T-cell (primary cell): ENCODE measurements around the gene CDK9. TPM values are rescaled to one million over a fixed set of nuclear protein-coding genes. Genes with fewer than 3 reads are reported as not detected.

Experiments used
- ATAC-seq, 4 experiments: fragments of 200-7000 bp in 3 of 4; fragments of 150-1000 bp in 1 of 4; cut with Tn5 transposase; replicated peaks in 1 of 4; 1 replicate in 3 of 4; 2 replicates in 1 of 4; pipeline ENCODE4 v1.10.0; 2021; ENCODE audit warnings: moderate library complexity in 3 of 4, mild to moderate bottlenecking in 2 of 4, moderate number of reproducible peaks in 1 of 4
- CTCF ChIA-PET, 2 donors: fragments of 300-600 bp; sonication (Branson Sonifier 250); formaldehyde crosslinking; loops; one replicate each; lab custom pipeline; 2022; ENCODE audit warnings: antibody characterized with exemption in 2 of 2; lab: Charles Lee
- POLR2A ChIA-PET, 2 donors: fragments of 300-600 bp; sonication (Branson Sonifier 250); formaldehyde crosslinking; loops; one replicate each; lab custom pipeline; 2022; ENCODE audit warnings: antibody characterized with exemption in 2 of 2; lab: Charles Lee
- DNase-seq, 35 experiments: peaks; one replicate each; pipeline versions ENCODE4 v3.0.0 to v3.0.0-alpha.2; 2013 to 2023
- H3K27ac ChIP-seq: one replicate; pipeline ENCODE4 v1.5.1; 2013; ENCODE audit warnings: low read length
- H3K27me3 ChIP-seq, 2 experiments: replicated peaks in 1 of 2; 1 replicate in 1 of 2; 2 replicates in 1 of 2; pipeline versions ENCODE4 v1.6.1 to v1.7.0; 2013; ENCODE audit warnings: low read length in 1 of 2, mixed read lengths in 1 of 2; ENCODE audit not compliant: control insufficient read depth in 2 of 2, insufficient read depth in 2 of 2; ENCODE audit errors: extremely low read depth in 1 of 2
- H3K36me3 ChIP-seq, 2 donors: 1 replicate in 1 of 2; 2 replicates in 1 of 2; pipeline versions ENCODE4 v1.6.1 to v1.7.0; 2013; ENCODE audit warnings: low read length in 1 of 2; ENCODE audit not compliant: control insufficient read depth in 2 of 2, insufficient read depth in 1 of 2; ENCODE audit errors: extremely low read depth in 1 of 2
- H3K4me1 ChIP-seq, 2 experiments: 1 replicate in 1 of 2; 2 replicates in 1 of 2; pipeline versions ENCODE4 v1.6.1 to v1.7.0; 2013; ENCODE audit warnings: low read length in 2 of 2, mixed read lengths in 1 of 2; ENCODE audit not compliant: insufficient read depth in 2 of 2, control insufficient read depth in 1 of 2; ENCODE audit errors: extremely low read depth in 1 of 2
- H3K4me3 ChIP-seq, 2 donors: 1 replicate in 1 of 2; 2 replicates in 1 of 2; pipeline versions ENCODE4 v1.5.1 to v1.7.0; 2013; ENCODE audit warnings: mild to moderate bottlenecking in 2 of 2, low read length in 1 of 2, moderate library complexity in 1 of 2; ENCODE audit not compliant: control insufficient read depth in 1 of 2; ENCODE audit errors: extremely low read depth in 1 of 2
- H3K9me3 ChIP-seq: 2 replicates; pipeline ENCODE4 v1.7.0; 2013
- H3K27ac Mint-ChIP-seq, 2 donors: one replicate each; pipeline ENCODE4 v1.8.0; 2020 to 2021; ENCODE audit warnings: mild to moderate bottlenecking in 2 of 2, mixed read lengths in 2 of 2
- H3K27me3 Mint-ChIP-seq, 2 donors: one replicate each; pipeline ENCODE4 v1.8.0; 2021 to 2022; ENCODE audit warnings: mixed read lengths in 2 of 2
- H3K36me3 Mint-ChIP-seq: one replicate; pipeline ENCODE4 v1.8.0; 2021; ENCODE audit warnings: mixed read lengths
- H3K4me1 Mint-ChIP-seq, 3 donors: one replicate each; pipeline ENCODE4 v1.8.0; 2020 to 2022; ENCODE audit warnings: mixed read lengths in 3 of 3, mild to moderate bottlenecking in 1 of 3
- H3K4me3 Mint-ChIP-seq, 3 donors: one replicate each; pipeline ENCODE4 v1.8.0; 2020 to 2022; ENCODE audit warnings: mild to moderate bottlenecking in 3 of 3, mixed read lengths in 3 of 3, moderate library complexity in 3 of 3
- H3K9me3 Mint-ChIP-seq, 3 donors: one replicate each; pipeline ENCODE4 v1.8.0; 2020 to 2022; ENCODE audit warnings: mixed read lengths in 3 of 3
- WGBS: methylation state at CpG from one replicate; pipeline ENCODE4 v1.1.5; 2013; ENCODE audit warnings: missing lambda C conversion rate; ENCODE audit not compliant: insufficient coverage; 5-methylcytosine and 5-hydroxymethylcytosine counted together
- total RNA-seq, 35 experiments: library from RNA in 6 of 35; stranded (reverse) in 6 of 35; fragments of 120-200 nt in 1 of 35; gene quantifications; one replicate each; pipeline versions ENCODE4 v1.2.1 to v1.2.4 and lab custom pipeline; 2013 to 2026

The CDK9 gene
- total RNA-seq, 5 donors from 2014 or later (not counting 1 experiment from before 2014, with no cell fraction given): 108 to 159 (median 147) TPM

DNA sequence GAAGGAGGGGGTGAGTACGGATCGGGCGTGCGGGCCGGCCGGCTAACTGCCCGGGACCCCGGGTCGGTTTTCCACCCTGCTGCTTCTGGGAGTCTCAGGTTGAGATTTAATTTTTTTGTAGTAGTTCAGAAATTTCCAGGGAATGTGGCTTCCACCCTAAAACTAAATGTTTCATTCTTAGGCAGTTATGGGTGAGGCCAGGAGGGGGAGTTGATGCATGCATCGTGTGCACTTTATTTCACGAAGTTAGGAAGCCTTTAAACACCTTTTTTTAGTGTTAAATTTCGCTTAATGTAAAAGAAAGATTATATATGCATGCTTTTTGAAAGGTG is 905 bp downstream of the CDK9 start:
- H3K9me3 ChIP-seq: no peaks in the 10 kb centered on the region
- DNase-seq (peak in 2 of 35 experiments; percentile 24 to 54), ATAC-seq (no peak)
- H3K9me3 Mint-ChIP-seq: no peaks in the 10 kb centered on the region
- H3K27me3 Mint-ChIP-seq: no peaks in the 10 kb centered on the region
- peak overlapping the region; percentile 61 for H3K27ac ChIP-seq
- H3K27ac Mint-ChIP-seq: peak overlapping the region; percentile 87 to 89
- WGBS: no CpG with 5 or more reads among the region's 12 CpGs
- peaks cover 56 to 65% (median 59%) of the 10 kb centered on the region in 3 donors for H3K4me1 Mint-ChIP-seq
- H3K4me3 Mint-ChIP-seq: peak overlapping the region; percentile 86 to 91 (median 88)
- H3K4me1 ChIP-seq: peaks cover 21 to 71% of the 10 kb centered on the region in 2 experiments
- H3K4me3 ChIP-seq: peak overlapping the region; percentile 75 to 93
- POLR2A ChIA-PET: no interaction called here
- H3K36me3 ChIP-seq: peaks cover 12 to 42% of the 10 kb centered on the region in 2 donors
- H3K27me3 ChIP-seq: no peaks in the 10 kb centered on the region
- H3K36me3 Mint-ChIP-seq: peaks cover 22% of the 10 kb centered on the region
- CTCF ChIA-PET: interaction anchor here in 1 of 2 donors (0.6 kb wide), 2 partner anchors 10 to 83 kb away, joined by 3 read pairs; no protein-coding TSS in a partner anchor

DNA sequence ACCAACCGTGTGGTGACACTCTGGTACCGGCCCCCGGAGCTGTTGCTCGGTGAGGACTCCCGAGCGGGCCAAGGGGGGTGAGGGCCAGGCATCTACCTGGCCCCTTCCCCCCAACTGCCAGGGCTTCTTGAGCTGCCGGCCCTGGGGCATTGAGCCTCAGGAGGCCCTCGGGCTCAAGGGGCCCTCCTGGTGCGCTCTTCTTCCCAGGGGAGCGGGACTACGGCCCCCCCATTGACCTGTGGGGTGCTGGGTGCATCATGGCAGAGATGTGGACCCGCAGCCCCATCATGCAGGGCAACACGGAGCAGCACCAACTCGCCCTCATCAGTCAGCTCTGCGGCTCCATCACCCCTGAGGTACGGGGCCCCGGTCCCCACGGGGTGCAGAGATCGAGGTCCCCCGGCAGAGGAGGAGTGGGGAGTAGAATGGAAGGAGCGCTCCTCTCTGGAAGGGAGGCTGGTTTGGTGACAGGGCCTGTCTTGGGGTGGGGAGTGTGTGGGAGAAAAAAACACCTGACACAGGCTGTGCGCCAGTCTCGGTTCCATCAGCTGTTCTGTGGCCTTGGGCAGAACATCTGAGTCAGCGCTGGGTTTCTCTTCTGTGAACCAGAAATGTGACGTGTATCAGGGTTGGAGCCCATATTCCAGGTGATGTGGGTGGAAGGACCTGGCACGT is 2.6 kb downstream of the CDK9 start:
- peaks cover 43 to 55% (median 48%) of the 10 kb centered on the region in 3 donors for H3K4me1 Mint-ChIP-seq
- peaks cover 14 to 51% of the 10 kb centered on the region in 2 donors for H3K36me3 ChIP-seq
- no peak overlapping the region for H3K4me3 Mint-ChIP-seq
- H3K4me3 ChIP-seq: no peak overlapping the region
- H3K9me3 ChIP-seq: no peaks in the 10 kb centered on the region
- POLR2A ChIA-PET: no interaction called here
- H3K4me1 ChIP-seq: peaks cover 16 to 54% of the 10 kb centered on the region in 2 experiments
- no peaks in the 10 kb centered on the region for H3K27me3 Mint-ChIP-seq
- CTCF ChIA-PET: interaction anchor here in 1 of 2 donors (0.7 kb wide), 1 partner anchor 82 kb away, joined by 5 read pairs; no protein-coding TSS in a partner anchor
- 75% methylated on average over 13 of the region's 26 CpGs for WGBS
- peaks cover 26% of the 10 kb centered on the region for H3K36me3 Mint-ChIP-seq
- H3K27ac Mint-ChIP-seq: no peak overlapping the region
- ATAC-seq (no peak), DNase-seq (no peak)
- H3K9me3 Mint-ChIP-seq: no peaks in the 10 kb centered on the region
- H3K27ac ChIP-seq: no peak overlapping the region
- H3K27me3 ChIP-seq: no peaks in the 10 kb centered on the region

DNA sequence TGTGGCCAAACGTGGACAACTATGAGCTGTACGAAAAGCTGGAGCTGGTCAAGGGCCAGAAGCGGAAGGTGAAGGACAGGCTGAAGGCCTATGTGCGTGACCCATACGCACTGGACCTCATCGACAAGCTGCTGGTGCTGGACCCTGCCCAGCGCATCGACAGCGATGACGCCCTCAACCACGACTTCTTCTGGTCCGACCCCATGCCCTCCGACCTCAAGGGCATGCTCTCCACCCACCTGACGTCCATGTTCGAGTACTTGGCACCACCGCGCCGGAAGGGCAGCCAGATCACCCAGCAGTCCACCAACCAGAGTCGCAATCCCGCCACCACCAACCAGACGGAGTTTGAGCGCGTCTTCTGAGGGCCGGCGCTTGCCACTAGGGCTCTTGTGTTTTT is 3.3 kb downstream of the CDK9 start:
- Histone ChIP-seq H3K27ac (no peak overlapping the region), H3K4me3 (no peak overlapping the region), H3K9me3 (no peaks in the 10 kb centered on the region), H3K4me1 (peaks cover 12 to 47% of the 10 kb centered on the region in 2 experiments), H3K36me3 (peaks cover 14 to 54% of the 10 kb centered on the region in 2 donors), H3K27me3 (no peaks in the 10 kb centered on the region)
- Mint-ChIP-seq H3K9me3 (no peaks in the 10 kb centered on the region), H3K4me1 (peaks cover 36 to 48% (median 41%) of the 10 kb centered on the region in 3 donors), H3K4me3 (peak overlapping the region in 1 of 3 donors; percentile 5), H3K36me3 (peaks cover 26% of the 10 kb centered on the region), H3K27ac (no peak overlapping the region), H3K27me3 (no peaks in the 10 kb centered on the region)
- ATAC-seq: no peak
- DNase-seq: no peak
- CTCF ChIA-PET: interaction anchor here in 1 of 2 donors (0.6 kb wide), 2 partner anchors 16 to 81 kb away, joined by 3 to 7 read pairs; no protein-coding TSS in a partner anchor
- 90% methylated on average over 21 of the region's 25 CpGs for WGBS
- POLR2A ChIA-PET: no interaction called here

DNA sequence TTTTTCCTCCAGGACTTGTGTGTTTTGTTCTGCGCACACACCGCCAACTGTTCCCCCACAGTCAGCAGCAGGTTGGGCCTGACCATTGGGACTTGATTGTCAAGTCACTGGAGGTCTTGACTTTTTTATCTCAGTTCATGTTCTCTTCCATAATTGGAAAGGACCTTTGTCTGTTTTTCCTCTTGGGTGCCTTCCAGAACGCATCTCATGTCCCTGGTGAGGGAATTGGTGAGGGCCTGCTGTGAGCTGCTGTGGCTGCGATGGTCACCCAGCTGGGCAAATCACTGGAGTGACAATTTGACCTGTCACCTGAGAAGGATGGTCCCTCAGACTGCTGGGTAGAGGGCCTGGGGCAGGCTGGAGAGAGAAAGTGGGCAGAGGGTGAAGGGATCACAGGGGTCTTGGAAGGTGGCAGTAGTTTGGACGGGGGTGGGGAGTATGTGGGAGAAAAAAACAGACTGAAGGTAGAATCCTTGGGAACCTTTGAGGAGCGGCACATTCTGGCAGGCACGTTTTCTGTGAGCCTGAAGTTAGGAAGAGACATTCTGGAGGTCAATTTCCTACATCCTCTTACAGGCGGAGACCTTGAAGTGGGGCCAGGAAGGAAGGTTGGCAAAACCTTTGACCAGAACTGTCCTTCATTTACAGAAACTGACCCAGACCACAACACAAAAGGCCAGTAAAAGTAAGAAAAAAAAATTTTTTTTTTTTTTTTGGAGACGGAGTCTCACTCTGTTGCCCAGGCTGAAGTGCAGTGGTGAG is 4.4 kb downstream of the CDK9 start:
- CTCF ChIA-PET: no interaction called here

DNA sequence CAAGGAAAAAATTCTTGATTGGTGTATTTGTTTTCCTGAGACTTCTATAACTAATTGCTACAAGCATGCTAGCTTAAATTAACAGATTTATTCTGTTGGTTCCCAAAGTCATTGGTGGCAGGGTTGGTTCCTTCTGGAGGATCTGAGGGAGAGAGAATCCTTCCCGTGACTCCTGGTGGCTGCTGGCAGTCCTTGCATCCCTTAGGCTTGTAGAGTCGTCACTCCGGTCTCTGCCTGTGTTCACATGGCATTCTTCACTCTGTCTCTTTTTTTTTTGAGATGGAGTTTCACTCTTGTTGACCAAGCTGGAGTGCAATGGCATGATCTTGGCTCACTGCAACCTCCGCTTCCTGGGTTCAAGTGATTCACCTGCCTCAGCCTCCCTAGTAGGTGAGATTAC is 5.3 kb downstream of the CDK9 start:
- Mint-ChIP-seq H3K36me3 (peaks cover 26% of the 10 kb centered on the region), H3K4me3 (peak overlapping the region in 1 of 3 donors; percentile 17), H3K9me3 (no peaks in the 10 kb centered on the region), H3K4me1 (peaks cover 30 to 45% (median 38%) of the 10 kb centered on the region in 3 donors), H3K27me3 (no peaks in the 10 kb centered on the region), H3K27ac (no peak overlapping the region)
- no peak overlapping the region for H3K4me3 ChIP-seq
- H3K4me1 ChIP-seq: peaks cover 5 to 44% of the 10 kb centered on the region in 2 experiments
- ChIA-PET POLR2A (no interaction called here), CTCF (no interaction called here)
- H3K36me3 ChIP-seq: peaks cover 14 to 58% of the 10 kb centered on the region in 2 donors
- no peaks in the 10 kb centered on the region for H3K9me3 ChIP-seq
- DNase-seq: no peak
- 100% methylated on average over 1 of the region's 4 CpGs for WGBS
- no peak for ATAC-seq
- H3K27me3 ChIP-seq: no peaks in the 10 kb centered on the region
- H3K27ac ChIP-seq: no peak overlapping the region

More for the DNA sequence above, 4.4 kb downstream of the CDK9 start:
- peaks cover 28 to 40% (median 34%) of the 10 kb centered on the region in 3 donors for H3K4me1 Mint-ChIP-seq
- 100% methylated on average over 3 of the region's 9 CpGs for WGBS
- H3K9me3 Mint-ChIP-seq: no peaks in the 10 kb centered on the region
- H3K4me3 ChIP-seq: no peak overlapping the region
- no peak overlapping the region for H3K4me3 Mint-ChIP-seq
- H3K36me3 ChIP-seq: peaks cover 14 to 58% of the 10 kb centered on the region in 2 donors
- ATAC-seq: no peak
- H3K27me3 Mint-ChIP-seq: no peaks in the 10 kb centered on the region
- H3K4me1 ChIP-seq: peaks cover 5 to 39% of the 10 kb centered on the region in 2 experiments
- no peaks in the 10 kb centered on the region for H3K27me3 ChIP-seq
- peak overlapping the region in 1 of 2 donors; percentile 72 for H3K27ac Mint-ChIP-seq
- POLR2A ChIA-PET: no interaction called here
- H3K36me3 Mint-ChIP-seq: peaks cover 26% of the 10 kb centered on the region
- DNase-seq: no peak
- H3K9me3 ChIP-seq: no peaks in the 10 kb centered on the region
- H3K27ac ChIP-seq: no peak overlapping the region

DNA sequence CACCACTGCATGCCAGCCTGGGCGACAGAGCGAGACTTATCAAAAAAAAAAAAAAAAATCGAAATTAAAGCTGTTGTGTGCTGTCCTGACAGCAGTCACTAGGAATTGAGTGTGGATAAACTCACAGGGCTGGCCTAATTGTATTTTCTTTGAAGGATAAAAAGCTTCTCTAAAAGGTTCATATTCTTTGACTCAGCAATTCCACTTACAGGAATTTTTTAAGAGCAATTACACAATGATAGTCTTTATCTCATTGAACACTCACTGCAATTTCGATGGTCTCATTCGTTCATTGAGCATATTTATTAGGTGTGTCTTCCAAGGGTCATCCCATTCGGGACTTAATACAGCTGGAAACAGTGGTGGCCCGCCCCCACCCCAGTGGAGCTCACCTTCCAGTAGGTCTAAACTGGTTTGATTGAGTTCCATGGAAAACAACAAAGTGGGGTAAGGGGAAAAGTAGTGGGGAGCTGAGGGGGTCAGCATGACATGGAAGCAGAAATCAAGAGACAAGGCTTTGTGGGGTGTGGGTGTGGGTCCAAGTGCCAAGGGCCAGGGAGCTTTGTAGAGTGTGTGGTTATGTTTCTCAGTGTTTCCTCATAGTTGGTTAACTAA is 6.7 kb downstream of the CDK9 start:
- WGBS: 100% methylated on average over 1 of the region's 7 CpGs
- POLR2A ChIA-PET: interaction anchor here (0.6 to 0.7 kb wide), 3 partner anchors 61 to 128 kb away, joined by 4 to 5 read pairs (median 5); partner anchors contain the start of gene ST6GALNAC4 (in 1 of the 2)

More for the DNA sequence above, 6.7 kb downstream of the CDK9 start:
- H3K4me1 ChIP-seq: peaks cover 5 to 47% of the 10 kb centered on the region in 2 experiments
- Mint-ChIP-seq H3K36me3 (peaks cover 21% of the 10 kb centered on the region), H3K4me1 (peaks cover 34 to 48% (median 42%) of the 10 kb centered on the region in 3 donors), H3K4me3 (no peak overlapping the region), H3K27ac (peak overlapping the region; percentile 27 to 55), H3K9me3 (no peaks in the 10 kb centered on the region), H3K27me3 (no peaks in the 10 kb centered on the region)
- DNase-seq (no peak), ATAC-seq (no peak)
- no peaks in the 10 kb centered on the region for H3K27me3 ChIP-seq
- H3K36me3 ChIP-seq: peaks cover 9 to 54% of the 10 kb centered on the region in 2 donors
- H3K27ac ChIP-seq: no peak overlapping the region
- CTCF ChIA-PET: interaction anchor here (0.6 to 1.1 kb wide), 4 partner anchors 26 to 128 kb away, joined by 3 to 5 read pairs (median 4); partner anchors contain the start of gene TOR2A (in 1 of the 2)
- no peak overlapping the region for H3K4me3 ChIP-seq
- no peaks in the 10 kb centered on the region for H3K9me3 ChIP-seq
